Measurements from ENCODE around the gene DOLPP1. TPM values are rescaled to one million over a fixed set of nuclear protein-coding genes. Genes with fewer than 3 reads are reported as not detected.

The DOLPP1 gene
- total RNA-seq, 1 donor: 10.5 TPM

- H3K27ac ChIP-seq (ENCODE audit: low read depth, low read length): no peak overlapping the region
- no peak overlapping the region for H2AFZ ChIP-seq (ENCODE audit: low read length)
- H3K9me3 ChIP-seq (ENCODE audit: low read depth, low read length): no peaks in the 10 kb centered on the region
- H3K36me3 ChIP-seq (ENCODE audit: insufficient read depth, low read length): peaks cover 22% of the 10 kb centered on the region
- no peak overlapping the region for H3K4me2 ChIP-seq (ENCODE audit: insufficient read depth, low read length)
- no peaks in the 10 kb centered on the region for H3K4me1 ChIP-seq (ENCODE audit: insufficient read depth, low read length)
- peak; percentile 14 for DNase-seq (ENCODE audit: insufficient read length, low spot score, missing footprints)
- H3K4me3 ChIP-seq (ENCODE audit: insufficient read depth, low read length): no peak overlapping the region
- no peaks in the 10 kb centered on the region for H3K27me3 ChIP-seq (ENCODE audit: insufficient read depth, low read length)
- TF ChIP-seq CTCF (IDR thresholded peaks at IDR 0.05; ENCODE audit: extremely low read depth, low read depth, low read length): no peak
- no peaks in the 10 kb centered on the region for H4K20me1 ChIP-seq (ENCODE audit: insufficient read depth, low read length)
- no peaks in the 10 kb centered on the region for H3K79me2 ChIP-seq (ENCODE audit: insufficient read depth, low read length)
Observed at GRCh38 chr9:129068110-129068509, 12.8 kb upstream of the DOLPP1 start.

- H3K27ac ChIP-seq (ENCODE audit: low read depth, low read length): no peak overlapping the region
- H3K4me3 ChIP-seq (ENCODE audit: insufficient read depth, low read length): no peak overlapping the region
- H3K27me3 ChIP-seq (ENCODE audit: insufficient read depth, low read length): no peaks in the 10 kb centered on the region
- peak; percentile 45 for DNase-seq (ENCODE audit: insufficient read length, low spot score, missing footprints)
- peaks cover 14% of the 10 kb centered on the region for H3K36me3 ChIP-seq (ENCODE audit: insufficient read depth, low read length)
- no peaks in the 10 kb centered on the region for H3K9me3 ChIP-seq (ENCODE audit: low read depth, low read length)
- no peak overlapping the region for H3K4me2 ChIP-seq (ENCODE audit: insufficient read depth, low read length)
- H4K20me1 ChIP-seq (ENCODE audit: insufficient read depth, low read length): no peaks in the 10 kb centered on the region
- no peaks in the 10 kb centered on the region for H3K79me2 ChIP-seq (ENCODE audit: insufficient read depth, low read length)
- H2AFZ ChIP-seq (ENCODE audit: low read length): no peak overlapping the region
- no peak for TF ChIP-seq CTCF (IDR thresholded peaks at IDR 0.05; ENCODE audit: extremely low read depth, low read depth, low read length)
- H3K4me1 ChIP-seq (ENCODE audit: insufficient read depth, low read length): no peaks in the 10 kb centered on the region
Observed at GRCh38 chr9:129068990-129069861, 11.7 kb upstream of the DOLPP1 start.

- no peak overlapping the region for H3K4me2 ChIP-seq (ENCODE audit: insufficient read depth, low read length)
- H3K27me3 ChIP-seq (ENCODE audit: insufficient read depth, low read length): no peaks in the 10 kb centered on the region
- peak; percentile 53 for DNase-seq (ENCODE audit: insufficient read length, low spot score, missing footprints)
- H2AFZ ChIP-seq (ENCODE audit: low read length): no peak overlapping the region
- no peak overlapping the region for H3K4me3 ChIP-seq (ENCODE audit: insufficient read depth, low read length)
- H3K9me3 ChIP-seq (ENCODE audit: low read depth, low read length): no peaks in the 10 kb centered on the region
- no peaks in the 10 kb centered on the region for H4K20me1 ChIP-seq (ENCODE audit: insufficient read depth, low read length)
- H3K79me2 ChIP-seq (ENCODE audit: insufficient read depth, low read length): no peaks in the 10 kb centered on the region
- H3K27ac ChIP-seq (ENCODE audit: low read depth, low read length): no peak overlapping the region
- TF ChIP-seq CTCF (IDR thresholded peaks at IDR 0.05; ENCODE audit: extremely low read depth, low read depth, low read length): no peak
- H3K36me3 ChIP-seq (ENCODE audit: insufficient read depth, low read length): peaks cover 14% of the 10 kb centered on the region
- no peaks in the 10 kb centered on the region for H3K4me1 ChIP-seq (ENCODE audit: insufficient read depth, low read length)
Observed at GRCh38 chr9:129069862-129070641, 10.9 kb upstream of the DOLPP1 start.

Data from osteoblast (primary cell).